ENCODE results near the gene IBA57.
"Not testable (repeated sequence)": the region's sequence is repeated elsewhere in the genome, so short reads cannot be mapped to it uniquely, and the experiment has no call there.

IBA57 gene

GRCh38 chr1:228215663-228216116, 50.1 kb downstream of the IBA57 start:
- no peak for DNase-seq

- DNase-seq = no peak
Observed at GRCh38 chr1:228216371-228217320, 51.0 kb downstream of the IBA57 start.

- no peak for DNase-seq
Observed at GRCh38 chr1:228217551-228218344, 52.1 kb downstream of the IBA57 start.

- DNase-seq = no peak
Observed at GRCh38 chr1:228218513-228219244, 53.1 kb downstream of the IBA57 start.

- no peak for DNase-seq
Observed at GRCh38 chr1:228219245-228219961, 53.8 kb downstream of the IBA57 start.

GRCh38 chr1:228219962-228220780, 54.6 kb downstream of the IBA57 start:
- no peak for DNase-seq

GRCh38 chr1:228221097-228221496, 55.5 kb downstream of the IBA57 start:
- not testable (repeated sequence) for DNase-seq

GRCh38 chr1:228222548-228222947, 56.9 kb downstream of the IBA57 start:
- DNase-seq = no peak

- no peak for DNase-seq
Observed at GRCh38 chr1:228224198-228225164, 58.9 kb downstream of the IBA57 start.

- DNase-seq = no peak
Observed at GRCh38 chr1:228225165-228225710, 59.6 kb downstream of the IBA57 start.

- DNase-seq = no peak
Observed at GRCh38 chr1:228225740-228226139, 60.1 kb downstream of the IBA57 start.

GRCh38 chr1:228226141-228226874, 60.7 kb downstream of the IBA57 start:
- no peak for DNase-seq

GRCh38 chr1:228226956-228227791, 61.6 kb downstream of the IBA57 start:
- DNase-seq = peak; percentile 6

- not testable (repeated sequence) for DNase-seq
Observed at GRCh38 chr1:228228147-228228546, 62.5 kb downstream of the IBA57 start.

GRCh38 chr1:228228601-228229074, 63.0 kb downstream of the IBA57 start:
- DNase-seq = no peak

GRCh38 chr1:228231189-228231588, 65.6 kb downstream of the IBA57 start:
- no peak for DNase-seq

Measured in NCI-H1694 treated with DMSO at 0.1 percent for 48 hours (cell line).